Nephron (organoid): ENCODE measurements around the gene SELENOH.

Experiments used
- H3K27ac Mint-ChIP-seq, 3 experiments: 2 replicates each; pipeline ENCODE4 v1.8.0; 2020; ENCODE audit warnings: mixed read lengths in 3 of 3, mild to moderate bottlenecking in 2 of 3, moderate library complexity in 1 of 3
- H3K27me3 Mint-ChIP-seq: 2 replicates; pipeline ENCODE4 v1.8.0; 2021; ENCODE audit warnings: low read depth, mild to moderate bottlenecking, moderate library complexity, mixed read lengths
- H3K36me3 Mint-ChIP-seq: 2 replicates; pipeline ENCODE4 v1.8.0; 2020; ENCODE audit warnings: low read depth, mixed read lengths
- H3K4me1 Mint-ChIP-seq: 2 replicates; pipeline ENCODE4 v1.8.0; 2020; ENCODE audit warnings: mixed read lengths
- H3K4me3 Mint-ChIP-seq, 3 experiments: 2 replicates each; pipeline ENCODE4 v1.8.0; 2020; ENCODE audit warnings: mild to moderate bottlenecking in 3 of 3, mixed read lengths in 3 of 3, moderate library complexity in 2 of 3
- H3K9me3 Mint-ChIP-seq: 2 replicates; pipeline ENCODE4 v1.8.0; 2020; ENCODE audit warnings: mixed read lengths
- CTCF ChIP-seq, 3 experiments: fragments of 200-600 bp; sonication (generic); IDR thresholded peaks; one replicate each; pipeline ENCODE4 v1.5.0; 2021; ENCODE audit warnings: antibody characterized with exemption in 3 of 3; ENCODE audit not compliant: unreplicated experiment in 3 of 3

SELENOH gene

DNA sequence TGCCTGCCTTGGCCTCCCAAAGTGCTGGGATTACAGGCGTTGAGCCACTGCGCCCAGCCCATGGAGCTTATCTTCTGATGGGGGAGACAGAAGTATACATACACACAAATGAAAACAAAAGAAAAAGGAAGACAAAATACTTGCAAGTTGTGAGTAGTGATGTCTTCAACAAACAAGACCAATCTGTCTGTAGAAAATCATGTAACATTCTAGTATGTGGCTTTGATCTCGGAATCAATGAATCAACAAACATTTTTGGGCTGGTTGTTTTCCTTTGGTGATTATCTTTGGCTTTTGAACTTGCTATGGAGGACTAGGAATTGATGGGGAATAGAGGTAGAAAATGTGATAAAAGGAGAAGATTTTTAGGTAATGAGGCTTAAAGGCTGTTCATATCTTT is 16.9 kb downstream of the SELENOH start:
- no peak for TF ChIP-seq CTCF (IDR thresholded peaks at IDR 0.05; ENCODE audit: unreplicated experiment in 3 of 3)
- peak overlapping the region in 1 of 3 experiments; percentile 3 for H3K27ac Mint-ChIP-seq
- H3K4me1 Mint-ChIP-seq: peaks cover 5% of the 10 kb centered on the region
- H3K27me3 Mint-ChIP-seq: no peaks in the 10 kb centered on the region
- no peaks in the 10 kb centered on the region for H3K36me3 Mint-ChIP-seq
- H3K9me3 Mint-ChIP-seq: no peaks in the 10 kb centered on the region
- peak overlapping the region in 1 of 3 experiments; percentile 1 for H3K4me3 Mint-ChIP-seq

DNA sequence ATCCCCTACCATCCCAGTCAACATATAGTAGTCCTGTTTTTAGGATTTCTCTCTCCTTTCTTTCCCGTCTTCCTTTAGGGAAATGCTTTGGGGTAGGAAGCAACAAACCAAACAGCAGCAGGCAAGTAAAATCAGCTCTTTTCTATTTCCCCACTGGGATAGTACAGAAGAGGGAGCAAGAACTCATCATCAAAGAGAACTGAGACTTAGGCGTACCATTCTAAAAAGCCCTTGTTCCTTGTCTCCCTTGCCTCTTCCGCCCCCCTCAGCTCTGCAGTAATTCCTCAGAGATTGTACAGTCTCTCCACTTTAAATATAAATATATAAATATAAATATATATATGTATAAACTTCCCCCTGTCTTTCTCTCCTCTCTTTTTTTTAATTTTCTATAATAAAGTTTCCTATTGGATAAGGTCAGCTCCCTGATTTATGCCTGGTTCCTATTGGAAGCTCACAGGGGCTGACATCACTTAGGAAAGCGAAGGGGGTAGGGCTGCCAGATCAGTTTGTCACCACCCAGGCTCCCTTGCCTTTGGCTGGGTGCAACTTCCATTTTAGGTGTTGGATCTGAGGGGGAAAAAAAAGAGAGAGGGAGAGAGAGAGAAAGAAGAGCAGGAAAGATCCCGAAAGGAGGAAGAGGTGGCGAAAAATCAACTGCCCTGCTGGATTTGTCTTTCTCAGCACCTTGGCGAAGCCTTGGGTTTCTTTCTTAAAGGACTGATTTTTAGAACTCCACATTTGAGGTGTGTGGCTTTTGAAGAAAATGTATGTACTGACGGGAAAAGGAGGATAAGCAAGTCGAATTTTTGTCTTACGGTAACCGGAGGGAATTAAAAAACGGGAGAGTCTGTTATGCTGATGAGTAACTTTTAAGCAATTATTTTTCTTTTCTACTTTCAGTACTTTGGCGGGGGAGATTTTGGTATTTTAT is 20.3 kb downstream of the SELENOH start, which contains the start of gene CTNND1:
Gene CTNND1, plus strand, starts transcription at position 502 of the 934 bp plus-strand sequence. CDS start 29,677 bp downstream, outside the sequence.
- no peaks in the 10 kb centered on the region for H3K9me3 Mint-ChIP-seq
- peak within 1 kb of the TSS; percentile 99 to 100 (median 99) for H3K27ac Mint-ChIP-seq
- no peak for TF ChIP-seq CTCF (IDR thresholded peaks at IDR 0.05; ENCODE audit: unreplicated experiment in 3 of 3)
- peaks cover 28% of the 10 kb centered on the region for H3K4me1 Mint-ChIP-seq
- peak within 1 kb of the TSS; percentile 94 to 99 (median 97) for H3K4me3 Mint-ChIP-seq
- no peaks in the 10 kb centered on the region for H3K27me3 Mint-ChIP-seq
- H3K36me3 Mint-ChIP-seq: peaks cover 5% of the 10 kb centered on the region

GRCh38 chr11:57762235-57762861 is 21.1 kb downstream of the SELENOH start:
- TF ChIP-seq CTCF (IDR thresholded peaks at IDR 0.05; ENCODE audit: unreplicated experiment in 3 of 3): no peak
- H3K4me3 Mint-ChIP-seq: peak overlapping the region; percentile 94 to 99 (median 97)
- H3K4me1 Mint-ChIP-seq: peaks cover 33% of the 10 kb centered on the region
- no peaks in the 10 kb centered on the region for H3K9me3 Mint-ChIP-seq
- H3K36me3 Mint-ChIP-seq: peaks cover 11% of the 10 kb centered on the region
- H3K27me3 Mint-ChIP-seq: no peaks in the 10 kb centered on the region
- H3K27ac Mint-ChIP-seq: peak overlapping the region; percentile 99 to 100 (median 99)

DNA sequence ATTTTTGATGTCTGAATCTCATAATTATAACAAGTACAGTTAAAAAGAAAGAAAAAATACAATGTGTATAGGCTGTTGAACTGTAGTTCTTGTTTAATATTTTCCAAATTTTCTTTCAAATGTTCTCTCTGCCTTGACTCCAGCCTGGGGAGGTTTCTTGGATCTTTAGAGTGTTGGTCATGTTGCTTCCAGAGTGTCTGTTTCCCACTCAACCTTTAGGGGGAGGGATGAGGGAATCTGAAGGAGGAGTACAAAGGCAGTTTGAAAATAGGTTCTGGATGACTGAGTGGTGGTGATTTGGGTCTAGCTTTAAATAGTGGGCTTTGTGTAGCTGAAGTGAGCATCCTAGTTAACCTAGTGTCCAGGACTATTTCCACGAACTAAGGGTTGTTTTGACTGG is 22.3 kb downstream of the SELENOH start:
- H3K36me3 Mint-ChIP-seq: peaks cover 18% of the 10 kb centered on the region
- H3K27me3 Mint-ChIP-seq: no peaks in the 10 kb centered on the region
- H3K4me3 Mint-ChIP-seq: peak overlapping the region; percentile 94 to 99 (median 97)
- no peaks in the 10 kb centered on the region for H3K9me3 Mint-ChIP-seq
- TF ChIP-seq CTCF (IDR thresholded peaks at IDR 0.05; ENCODE audit: unreplicated experiment in 3 of 3): peak; percentile 33 to 38 (median 37)
- H3K27ac Mint-ChIP-seq: peak overlapping the region; percentile 94 to 100 (median 99)
- peaks cover 40% of the 10 kb centered on the region for H3K4me1 Mint-ChIP-seq

- H3K27ac Mint-ChIP-seq: peak overlapping the region; percentile 94 to 100 (median 99)
- H3K36me3 Mint-ChIP-seq: peaks cover 18% of the 10 kb centered on the region
- H3K9me3 Mint-ChIP-seq: no peaks in the 10 kb centered on the region
- peak overlapping the region; percentile 94 to 99 (median 97) for H3K4me3 Mint-ChIP-seq
- TF ChIP-seq CTCF (IDR thresholded peaks at IDR 0.05; ENCODE audit: unreplicated experiment in 3 of 3): no peak
- H3K4me1 Mint-ChIP-seq: peaks cover 40% of the 10 kb centered on the region
- no peaks in the 10 kb centered on the region for H3K27me3 Mint-ChIP-seq
Measured at GRCh38 chr11:57764021-57764420, 22.7 kb downstream of the SELENOH start.
